ENCODE measurements around the gene DEFB121.

DNA sequence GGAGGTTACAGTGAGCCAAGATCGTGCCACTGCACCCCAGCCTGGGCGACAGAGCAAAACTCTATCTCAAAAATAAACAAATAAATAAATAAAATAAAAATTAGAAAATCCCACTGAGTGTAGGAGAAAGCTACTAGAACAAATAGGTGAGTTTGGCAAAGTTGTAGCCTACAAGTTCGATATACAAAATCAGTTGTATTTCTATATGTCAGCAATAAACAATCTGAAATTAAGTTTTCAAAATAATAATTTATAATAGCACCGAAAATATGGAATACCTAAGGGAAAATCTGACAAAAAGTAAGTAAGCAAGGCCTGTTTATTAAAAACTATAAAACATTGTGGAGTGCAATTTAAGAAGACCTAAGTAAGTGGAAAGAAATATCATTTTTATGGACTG is 42.7 kb downstream of the DEFB121 start:
- TF ChIP-seq EZH2 (IDR thresholded peaks at IDR 0.05; ENCODE audit: low read depth, unreplicated experiment) (no peak), REST (IDR thresholded peaks at IDR 0.05; ENCODE audit: unreplicated experiment) (no peak)
- TF ChIP-seq, protein P1, sequence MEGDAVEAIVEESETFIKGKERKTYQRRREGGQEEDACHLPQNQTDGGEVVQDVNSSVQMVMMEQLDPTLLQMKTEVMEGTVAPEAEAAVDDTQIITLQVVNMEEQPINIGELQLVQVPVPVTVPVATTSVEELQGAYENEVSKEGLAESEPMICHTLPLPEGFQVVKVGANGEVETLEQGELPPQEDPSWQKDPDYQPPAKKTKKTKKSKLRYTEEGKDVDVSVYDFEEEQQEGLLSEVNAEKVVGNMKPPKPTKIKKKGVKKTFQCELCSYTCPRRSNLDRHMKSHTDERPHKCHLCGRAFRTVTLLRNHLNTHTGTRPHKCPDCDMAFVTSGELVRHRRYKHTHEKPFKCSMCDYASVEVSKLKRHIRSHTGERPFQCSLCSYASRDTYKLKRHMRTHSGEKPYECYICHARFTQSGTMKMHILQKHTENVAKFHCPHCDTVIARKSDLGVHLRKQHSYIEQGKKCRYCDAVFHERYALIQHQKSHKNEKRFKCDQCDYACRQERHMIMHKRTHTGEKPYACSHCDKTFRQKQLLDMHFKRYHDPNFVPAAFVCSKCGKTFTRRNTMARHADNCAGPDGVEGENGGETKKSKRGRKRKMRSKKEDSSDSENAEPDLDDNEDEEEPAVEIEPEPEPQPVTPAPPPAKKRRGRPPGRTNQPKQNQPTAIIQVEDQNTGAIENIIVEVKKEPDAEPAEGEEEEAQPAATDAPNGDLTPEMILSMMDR (conservative IDR thresholded peaks at IDR 0.05; ENCODE audit: low read depth in 2 of 2), result no peak
